ENCODE measurements around the gene MYO5C.

MYO5C gene

GRCh38 chr15:52164631-52165265 lies 130.9 kb downstream of the MYO5C start:
- FAIRE-seq: no peak

- FAIRE-seq: no peak
These were observed 132.0 kb downstream of the MYO5C start for GRCh38 chr15:52163321-52164190.

GRCh38 chr15:52162876-52163275 lies 132.7 kb downstream of the MYO5C start:
- FAIRE-seq: no peak

GRCh38 chr15:52162260-52162659 lies 133.3 kb downstream of the MYO5C start:
- FAIRE-seq: no peak

DNA sequence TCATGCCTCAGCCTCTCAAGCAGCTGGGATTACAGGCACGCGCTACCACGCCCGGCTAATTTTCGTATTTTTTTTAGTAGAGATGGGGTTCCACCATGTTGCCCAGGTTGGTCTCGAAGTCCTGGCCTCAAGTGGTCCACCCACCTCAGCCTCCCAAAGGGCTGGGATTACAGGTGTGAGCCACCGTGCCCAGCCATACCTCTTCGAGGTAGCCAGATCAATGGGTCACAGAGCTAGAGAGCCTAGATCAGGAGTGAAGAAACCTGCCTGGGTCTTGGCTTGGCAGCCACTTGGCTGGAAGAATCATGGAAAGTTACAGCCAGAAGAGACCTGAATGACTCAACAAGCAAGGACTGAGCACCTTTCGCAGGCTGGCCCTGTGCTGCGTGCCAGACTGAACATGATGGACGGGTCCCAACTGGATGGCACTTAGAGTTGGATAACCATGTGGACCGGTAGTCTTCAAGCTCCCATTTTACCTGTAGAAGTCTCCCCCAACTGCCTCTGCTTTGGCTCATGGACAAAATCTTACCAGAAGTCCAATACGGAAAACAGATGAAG lies 134.1 kb downstream of the MYO5C start:
- no peak for FAIRE-seq

GRCh38 chr15:52159645-52160044 lies 136.0 kb downstream of the MYO5C start:
- FAIRE-seq: no peak

DNA sequence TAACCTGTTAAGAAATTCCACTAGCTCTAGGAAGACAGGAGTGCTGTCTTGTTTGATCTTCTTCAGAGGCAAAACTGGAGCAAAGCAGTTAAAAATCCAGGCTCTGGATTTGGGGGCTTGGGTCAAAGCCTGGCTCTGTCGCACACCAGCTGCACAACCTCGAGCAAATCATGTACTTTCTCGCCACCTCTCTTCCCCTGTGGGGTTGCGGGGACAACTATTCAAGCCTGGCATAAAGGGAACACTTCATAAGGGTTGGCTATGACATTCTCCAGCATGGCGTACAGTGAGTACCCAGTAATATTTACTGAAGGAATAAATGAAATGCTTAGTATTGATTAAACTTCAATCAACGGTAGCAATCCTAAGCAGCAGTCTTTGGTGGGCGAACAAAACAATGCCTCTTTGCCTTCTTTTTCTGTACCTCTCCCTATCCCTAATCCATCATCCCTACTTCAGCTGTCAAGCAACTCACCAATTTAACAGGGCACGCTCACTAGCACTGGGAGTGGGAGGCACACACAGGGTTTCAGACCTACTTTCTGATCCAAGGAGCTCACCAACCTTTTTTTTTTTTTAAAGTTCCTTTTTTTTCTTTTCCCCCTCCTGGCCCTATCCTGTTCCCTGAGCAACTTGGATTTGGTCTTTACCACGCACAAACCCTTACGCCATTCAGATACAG lies 137.4 kb downstream of the MYO5C start:
- no peak for FAIRE-seq

- no peak for FAIRE-seq
These were observed 139.7 kb downstream of the MYO5C start for GRCh38 chr15:52155878-52156277.

GRCh38 chr15:52154896-52155865 lies 140.4 kb downstream of the MYO5C start:
- no peak for FAIRE-seq

GRCh38 chr15:52153900-52154895 lies 141.4 kb downstream of the MYO5C start:
- no peak for FAIRE-seq

GRCh38 chr15:52151353-52151752 lies 144.3 kb downstream of the MYO5C start:
- FAIRE-seq: no peak

- no peak for FAIRE-seq
These were observed 144.7 kb downstream of the MYO5C start for GRCh38 chr15:52150871-52151270.

GRCh38 chr15:52150043-52150825 lies 145.4 kb downstream of the MYO5C start:
- FAIRE-seq: no peak

- FAIRE-seq: no peak
These were observed 147.2 kb downstream of the MYO5C start for GRCh38 chr15:52148403-52148802.

DNA sequence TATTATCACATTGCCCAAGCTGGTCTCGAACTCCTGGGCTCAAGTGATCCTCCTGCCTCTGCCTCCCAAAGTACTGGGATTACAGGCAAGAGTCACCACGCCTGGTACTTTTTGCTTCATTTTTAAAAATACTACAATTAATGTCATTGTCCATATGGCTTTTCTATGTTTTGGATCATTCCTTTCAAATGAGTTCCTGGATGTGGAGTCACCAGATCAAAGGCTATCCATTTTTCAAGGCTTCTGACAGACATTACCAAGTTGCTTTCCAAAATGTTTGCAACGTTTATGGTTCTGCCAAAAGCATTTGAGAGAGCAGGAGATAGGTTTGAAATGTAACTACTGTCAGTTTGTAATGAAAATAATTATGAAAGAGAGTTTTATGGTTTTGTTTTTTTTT lies 148.8 kb downstream of the MYO5C start:
- FAIRE-seq: no peak

DNA sequence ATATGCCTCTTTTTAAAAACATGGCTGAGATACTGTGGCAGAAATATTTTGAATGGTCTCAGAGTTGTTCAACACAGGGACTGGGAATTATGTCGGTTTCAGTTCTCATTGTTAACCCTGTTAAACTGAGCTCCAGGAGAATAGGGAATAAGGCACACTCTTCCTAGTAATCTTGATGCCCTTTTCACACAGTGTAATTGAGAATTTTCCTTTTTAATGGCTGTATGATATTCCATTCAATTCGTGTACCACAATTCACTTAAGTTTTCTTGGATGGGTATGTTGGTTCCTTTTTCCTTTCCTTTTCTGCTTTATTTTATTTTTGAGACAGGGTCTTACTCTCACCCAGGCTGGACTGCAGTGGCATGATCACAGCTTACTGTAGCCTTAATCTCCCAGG lies 149.3 kb downstream of the MYO5C start:
- no peak for FAIRE-seq

- no peak for FAIRE-seq
These were observed 150.9 kb downstream of the MYO5C start for GRCh38 chr15:52144656-52145178.

GRCh38 chr15:52143873-52144272 lies 151.7 kb downstream of the MYO5C start:
- FAIRE-seq: no peak

Data from G401.6 (cell line).